ENCODE measurements around the gene STK11. TPM values are rescaled to one million over a fixed set of nuclear protein-coding genes. Genes with fewer than 3 reads are reported as not detected.

Gene STK11
- total RNA-seq, 4 donors from 2014 or later, result 91.5 to 194 (median 149) TPM

DNA sequence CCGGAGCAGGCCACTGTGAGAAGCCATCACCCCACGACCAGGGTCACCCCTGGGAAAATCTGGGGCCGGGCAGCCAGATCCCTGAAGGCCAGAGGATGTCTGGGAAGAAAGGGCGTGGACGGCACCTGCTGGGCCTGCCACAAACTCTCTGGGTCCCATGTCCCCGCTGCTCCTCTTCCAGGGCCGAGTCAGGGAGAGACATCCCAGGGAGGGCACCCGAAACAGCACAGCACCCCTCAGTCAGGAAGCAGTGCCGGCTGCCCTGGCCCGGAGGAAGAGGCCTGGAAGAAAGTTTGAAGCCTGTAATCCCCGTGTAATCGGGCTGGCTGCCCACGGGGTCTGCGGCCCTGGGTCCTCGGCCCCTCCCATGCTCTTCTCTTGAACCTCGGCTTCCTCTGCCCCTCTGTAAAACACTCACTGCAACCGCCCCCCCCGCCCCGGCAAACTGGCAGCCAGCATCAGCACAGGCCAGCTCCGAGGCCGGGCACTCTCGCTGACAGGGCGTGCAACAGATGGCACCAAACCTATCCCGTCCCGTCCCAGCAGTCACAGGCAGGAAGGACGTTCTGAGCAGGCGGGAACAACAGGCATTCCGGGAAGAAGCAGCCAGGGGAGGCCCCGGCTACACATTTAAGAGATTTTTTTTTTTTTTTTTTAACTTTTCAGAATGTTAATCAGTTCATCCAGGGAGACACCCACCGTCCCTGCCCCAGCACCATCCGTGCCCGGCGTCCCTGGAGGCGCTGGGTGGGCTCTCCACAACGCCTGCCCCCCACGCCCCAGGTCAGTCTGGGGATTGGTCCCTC is 33.0 kb upstream of the STK11 start:
- peak; percentile 58 to 67 for DNase-seq
- peak; percentile 67 to 69 for ATAC-seq
- Histone ChIP-seq H3K36me3 (no peaks in the 10 kb centered on the region), H3K4me3 (peak overlapping the region; percentile 67 to 92 (median 73)), H3K4me1 (peaks cover 15 to 21% of the 10 kb centered on the region in 2 donors), H3K9me3 (no peaks in the 10 kb centered on the region), H3K27ac (peak overlapping the region; percentile 86 to 87 (median 87)), H3K27me3 (peaks cover 0 to 11% (median 0%) of the 10 kb centered on the region in 3 donors)
- intact Hi-C loops (cut with DNase I; ENCODE audit: low total_unique reads), result loop anchor here (2.0 to 5.0 kb wide), 2 partner anchors 40 to 70 kb away; partner anchors contain the start of gene ATP5F1D
- peak; percentile 35 to 66 for TF ChIP-seq POLR2A (IDR thresholded peaks at IDR 0.05)
- TF ChIP-seq CTCF (IDR thresholded peaks at IDR 0.05 in 4 of 5, conservative IDR thresholded peaks at IDR 0.05 in 1 of 5), result no peak
- in situ Hi-C loops (cut with MboI; ENCODE audit: low sequenced_read_pairs in 4 of 4), result no loop called here

GRCh38 chr19:1173159-1173844 is 32.3 kb upstream of the STK11 start:
- H3K4me3 ChIP-seq, result peak overlapping the region; percentile 67 to 92 (median 73)
- peak overlapping the region; percentile 86 to 87 (median 87) for H3K27ac ChIP-seq
- intact Hi-C loops (cut with DNase I; ENCODE audit: low total_unique reads) (loop anchor here (2.0 to 5.0 kb wide), 2 partner anchors 41 to 69 kb away; partner anchors contain the start of gene ATP5F1D), in situ Hi-C loops (cut with MboI; ENCODE audit: low sequenced_read_pairs in 4 of 4) (no loop called here)
- H3K4me1 ChIP-seq, result peaks cover 15 to 21% of the 10 kb centered on the region in 2 donors
- H3K27me3 ChIP-seq, result peaks cover 0 to 12% (median 0%) of the 10 kb centered on the region in 3 donors
- DNase-seq (peak in 1 of 2 donors; percentile 26), ATAC-seq (peak; percentile 23 to 37)
- TF ChIP-seq CTCF (IDR thresholded peaks at IDR 0.05 in 4 of 5, conservative IDR thresholded peaks at IDR 0.05 in 1 of 5) (no peak), POLR2A (IDR thresholded peaks at IDR 0.05) (no peak)
- H3K36me3 ChIP-seq, result no peaks in the 10 kb centered on the region
- H3K9me3 ChIP-seq, result no peaks in the 10 kb centered on the region

DNA sequence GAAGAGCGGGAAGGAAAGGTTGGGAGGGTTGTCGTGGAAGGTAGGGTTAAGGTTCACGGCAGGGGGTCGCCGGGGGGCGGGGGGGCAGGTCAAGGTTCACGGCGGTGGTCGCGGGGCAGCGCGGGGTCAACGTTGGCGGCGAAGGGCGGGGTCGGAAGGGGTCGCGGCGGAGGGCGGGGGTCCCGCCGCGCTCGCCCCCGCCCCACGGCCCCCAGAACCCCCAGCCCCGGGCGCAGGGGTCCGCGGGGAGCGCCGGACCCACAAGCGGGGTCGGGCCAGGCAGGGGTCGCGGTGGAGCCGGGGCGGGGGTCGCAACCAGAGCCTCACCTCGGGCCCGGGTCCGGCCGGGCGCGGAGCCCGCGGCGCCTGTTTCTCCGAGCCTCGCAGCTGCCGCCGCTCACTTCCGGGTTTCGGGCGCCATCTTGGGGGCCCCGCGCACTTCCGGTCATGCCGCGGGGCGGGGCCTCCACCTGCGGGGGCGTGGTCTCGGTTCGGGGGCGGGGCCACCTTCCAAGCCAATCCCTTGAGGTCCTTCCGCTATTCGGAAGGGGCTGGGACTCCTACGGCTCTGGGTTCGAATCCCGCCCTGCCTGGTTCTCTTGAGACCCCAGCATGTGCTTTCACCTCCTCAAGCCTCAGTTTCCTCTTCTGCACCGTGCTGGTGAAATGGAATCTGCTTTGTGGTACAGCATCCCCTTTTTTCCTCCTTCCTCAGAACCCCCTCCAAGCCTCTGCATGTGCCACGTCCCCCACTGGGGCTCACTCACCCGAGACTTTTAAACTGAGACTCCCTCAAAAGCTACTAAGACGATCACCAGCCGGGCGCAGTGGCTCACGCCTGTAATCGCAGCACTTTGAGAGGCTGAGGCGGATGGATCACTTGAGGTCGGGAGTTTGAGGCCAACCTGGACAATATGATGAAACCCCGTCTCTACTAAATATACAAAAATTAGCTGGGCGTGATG is 31.5 kb upstream of the STK11 start, which contains the start of gene SBNO2:
Gene SBNO2, minus strand, starts transcription at position 424 of the 965 bp plus-strand sequence. CDS start 19,992 bp downstream, outside the sequence.
- H3K36me3 ChIP-seq, result no peaks in the 10 kb centered on the region
- peak within 1 kb of the TSS; percentile 67 to 92 (median 73) for H3K4me3 ChIP-seq
- intact Hi-C loops (cut with DNase I; ENCODE audit: low total_unique reads), result loop anchor here (2.0 to 5.0 kb wide), 3 partner anchors 21 to 68 kb away; partner anchors contain the start of gene ATP5F1D
- H3K27ac ChIP-seq, result peak within 1 kb of the TSS; percentile 86 to 87 (median 87)
- in situ Hi-C loops (cut with MboI; ENCODE audit: low sequenced_read_pairs in 4 of 4), result no loop called here
- peaks cover 12 to 21% of the 10 kb centered on the region in 2 donors for H3K4me1 ChIP-seq
- no peak for TF ChIP-seq CTCF (IDR thresholded peaks at IDR 0.05 in 4 of 5, conservative IDR thresholded peaks at IDR 0.05 in 1 of 5)
- peak; percentile 83 for TF ChIP-seq POLR2A (IDR thresholded peaks at IDR 0.05)
- ATAC-seq (peak; percentile 74 to 76), DNase-seq (peak; percentile 72 to 80)
- H3K27me3 ChIP-seq, result peaks cover 0 to 12% (median 0%) of the 10 kb centered on the region in 3 donors
- no peaks in the 10 kb centered on the region for H3K9me3 ChIP-seq

Measured in gastrocnemius medialis (tissue), 4 donors.